RWPE1 (cell line): ENCODE results near the gene CNOT9.

Source experiments
- CTCF ChIA-PET: fragments of 350-600 bp; sonication (Branson Sonifier 250); formaldehyde crosslinking; extraction: SDS; loops from one replicate; lab custom pipeline; 2021; lab: Yijun Ruan, JAX
- POLR2A ChIA-PET: fragments of 400-600 bp; formaldehyde crosslinking; extraction: SDS; loops from one replicate; lab custom pipeline; 2020; ENCODE audit warnings: antibody characterized with exemption; ENCODE audit not compliant: low non-redundant PET; lab: Yijun Ruan, JAX
- DNase-seq: peaks from one replicate; pipeline ENCODE4 v3.0.0; 2012; ENCODE audit warnings: low spot score
- H3K27ac ChIP-seq: fragments of 450-650 bp; 2 replicates; pipeline ENCODE4 v1.5.1; 2017
- TF ChIP-seq, protein P1 (sequence below): fragments of 450-650 bp; conservative IDR thresholded peaks from 2 replicates; pipeline ENCODE4 v1.5.1; 2017; ENCODE audit warnings: low read depth, mild to moderate bottlenecking

Gene CNOT9

GRCh38 chr2:218570850-218571249 is 2.2 kb downstream of the CNOT9 start:
- ChIA-PET CTCF (interaction anchor here (0.8 kb wide), 1 partner anchor 108 kb away, joined by 3 read pairs; no protein-coding TSS in a partner anchor), POLR2A (no interaction called here)
- DNase-seq = no peak
- no peak overlapping the region for H3K27ac ChIP-seq
- TF ChIP-seq, protein P1, sequence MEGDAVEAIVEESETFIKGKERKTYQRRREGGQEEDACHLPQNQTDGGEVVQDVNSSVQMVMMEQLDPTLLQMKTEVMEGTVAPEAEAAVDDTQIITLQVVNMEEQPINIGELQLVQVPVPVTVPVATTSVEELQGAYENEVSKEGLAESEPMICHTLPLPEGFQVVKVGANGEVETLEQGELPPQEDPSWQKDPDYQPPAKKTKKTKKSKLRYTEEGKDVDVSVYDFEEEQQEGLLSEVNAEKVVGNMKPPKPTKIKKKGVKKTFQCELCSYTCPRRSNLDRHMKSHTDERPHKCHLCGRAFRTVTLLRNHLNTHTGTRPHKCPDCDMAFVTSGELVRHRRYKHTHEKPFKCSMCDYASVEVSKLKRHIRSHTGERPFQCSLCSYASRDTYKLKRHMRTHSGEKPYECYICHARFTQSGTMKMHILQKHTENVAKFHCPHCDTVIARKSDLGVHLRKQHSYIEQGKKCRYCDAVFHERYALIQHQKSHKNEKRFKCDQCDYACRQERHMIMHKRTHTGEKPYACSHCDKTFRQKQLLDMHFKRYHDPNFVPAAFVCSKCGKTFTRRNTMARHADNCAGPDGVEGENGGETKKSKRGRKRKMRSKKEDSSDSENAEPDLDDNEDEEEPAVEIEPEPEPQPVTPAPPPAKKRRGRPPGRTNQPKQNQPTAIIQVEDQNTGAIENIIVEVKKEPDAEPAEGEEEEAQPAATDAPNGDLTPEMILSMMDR = no peak

GRCh38 chr2:218576854-218577253 is 8.2 kb downstream of the CNOT9 start:
- POLR2A ChIA-PET = no interaction called here
- H3K27ac ChIP-seq = no peak overlapping the region
- TF ChIP-seq, protein P1 = no peak
- DNase-seq = no peak
- CTCF ChIA-PET = interaction anchor here (0.6 kb wide), 2 partner anchors 128 to 431 kb away, joined by 4 to 7 read pairs; no protein-coding TSS in a partner anchor

GRCh38 chr2:218577482-218578220 is 9.0 kb downstream of the CNOT9 start:
- ChIA-PET CTCF (interaction anchor here (0.6 to 0.8 kb wide), 3 partner anchors 9 to 965 kb away, joined by 3 to 4 read pairs (median 4); partner anchors contain the start of gene USP37), POLR2A (no interaction called here)
- TF ChIP-seq, protein P1 = no peak
- no peak overlapping the region for H3K27ac ChIP-seq
- DNase-seq = no peak

DNA sequence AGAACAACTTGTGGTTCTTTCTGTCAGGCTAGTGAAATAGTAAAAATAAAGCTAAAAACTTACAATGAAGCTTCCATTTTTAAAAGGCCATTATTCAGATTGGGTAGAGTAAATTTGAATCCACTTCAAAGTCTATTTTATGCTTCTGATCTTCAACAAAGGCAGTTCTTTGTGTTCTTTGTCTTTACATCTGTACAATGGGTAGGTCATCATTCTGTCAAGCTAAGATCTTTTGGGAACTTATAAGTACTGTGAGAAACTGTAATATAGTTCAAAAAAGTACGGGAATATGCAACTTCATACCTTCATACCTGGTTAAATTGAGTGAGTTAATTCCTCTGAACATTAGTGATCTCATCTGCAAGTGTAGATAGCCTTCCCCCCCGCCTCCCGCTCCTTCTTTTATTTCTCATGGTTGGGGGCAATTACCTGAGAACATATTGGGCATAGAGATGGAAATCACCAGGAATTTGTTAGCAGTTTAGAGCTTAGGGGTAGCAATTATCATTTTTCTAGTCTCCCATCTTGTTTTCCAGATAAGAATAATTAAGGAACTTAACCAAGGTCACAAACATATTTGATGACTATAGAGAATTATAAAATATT is 9.7 kb downstream of the CNOT9 start:
- ChIA-PET POLR2A (no interaction called here), CTCF (interaction anchor here (0.7 to 0.8 kb wide), 2 partner anchors 10 to 964 kb away, joined by 3 to 4 read pairs; partner anchors contain the start of gene USP37)
- no peak for DNase-seq
- H3K27ac ChIP-seq = no peak overlapping the region
- TF ChIP-seq, protein P1 = no peak

DNA sequence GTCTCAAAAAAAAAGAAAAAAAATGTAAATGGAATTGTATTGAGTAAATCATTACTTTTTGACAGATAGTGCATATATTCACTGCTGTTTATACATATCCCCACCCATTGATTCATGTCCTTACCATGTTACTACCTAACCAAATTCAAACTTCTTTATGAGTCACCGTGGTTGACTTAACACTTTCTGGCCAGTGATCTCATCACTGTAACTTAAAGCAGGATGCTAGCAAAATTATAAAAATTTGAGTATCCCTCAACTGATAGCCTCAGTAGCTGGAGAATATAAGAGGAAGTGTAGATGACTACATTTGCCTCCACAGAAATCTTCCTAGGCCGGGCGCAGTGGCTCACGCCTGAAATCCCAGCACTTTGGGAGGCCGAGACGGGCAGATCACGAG is 13.4 kb downstream of the CNOT9 start:
- H3K27ac ChIP-seq = peak overlapping the region; percentile 71
- TF ChIP-seq, protein P1 = no peak
- POLR2A ChIA-PET = no interaction called here
- CTCF ChIA-PET = interaction anchor here (0.5 to 0.7 kb wide), 4 partner anchors 78 to 429 kb away, joined by 3 to 5 read pairs (median 4); no protein-coding TSS in a partner anchor
- peak; percentile 65 for DNase-seq

- ChIA-PET CTCF (no interaction called here), POLR2A (no interaction called here)
- DNase-seq = no peak
- TF ChIP-seq, protein P1 = no peak
- H3K27ac ChIP-seq = no peak overlapping the region
These were observed 15.6 kb downstream of the CNOT9 start for GRCh38 chr2:218583983-218584850.
